Vagina (tissue), 2 donors: ENCODE measurements around the gene PEA15. TPM values are rescaled to one million over a fixed set of nuclear protein-coding genes. Genes with fewer than 3 reads are reported as not detected.

Source experiments
- DNase-seq, 2 donors: peaks; one replicate each; pipeline ENCODE4 v3.0.0-alpha.2; 2017; ENCODE audit errors: extremely low spot score in 2 of 2
- H3K27ac ChIP-seq: fragments of 200-600 bp; sonication (generic); one replicate; pipeline ENCODE4 v1.5.1; 2019
- H3K27me3 ChIP-seq: fragments of 200-600 bp; sonication (generic); one replicate; pipeline ENCODE4 v1.5.1; 2019
- H3K36me3 ChIP-seq, 2 donors: fragments of 200-600 bp; sonication (generic); one replicate each; pipeline ENCODE4 v1.5.1; 2017 to 2019
- H3K4me1 ChIP-seq: fragments of 200-600 bp; sonication (generic); one replicate; pipeline ENCODE4 v1.5.1; 2019
- H3K4me3 ChIP-seq, 2 donors: fragments of 200-600 bp; sonication (generic); 1 replicate in 1 of 2; 2 replicates in 1 of 2; pipeline ENCODE4 v1.5.1; 2016 to 2019
- H3K9me3 ChIP-seq: fragments of 200-600 bp; sonication (generic); one replicate; pipeline ENCODE4 v1.5.1; 2019
- CTCF ChIP-seq, 3 experiments: fragments of 450-650 bp in 2 of 3; fragments of 200-600 bp in 1 of 3; sonication (generic) in 1 of 3; IDR thresholded peaks; one replicate each; pipeline ENCODE4 v1.5.1; 2017 to 2019; ENCODE audit warnings: antibody characterized with exemption in 3 of 3, mild to moderate bottlenecking in 2 of 3, moderate library complexity in 2 of 3
- POLR2A ChIP-seq, 2 donors: fragments of 450-650 bp; IDR thresholded peaks; one replicate each; pipeline ENCODE4 v1.6.1; 2017; ENCODE audit warnings: antibody characterized with exemption in 2 of 2, mild to moderate bottlenecking in 2 of 2, moderate library complexity in 2 of 2
- POLR2AphosphoS5 ChIP-seq, 2 donors: sonication (generic); formaldehyde crosslinking; IDR thresholded peaks; one replicate each; pipeline ENCODE4 v1.9.0; 2017; ENCODE audit warnings: antibody characterized with exemption in 2 of 2, mild to moderate bottlenecking in 2 of 2, low read depth in 1 of 2; ENCODE audit not compliant: insufficient read depth in 1 of 2
- intact Hi-C: fragments of 100-400 bp; cut with DNase I; formaldehyde crosslinking; loops from one replicate; pipeline ENCODE4 v1.15.1; 2023
- total RNA-seq: library from RNA; depleted of rRNA; stranded (reverse); fragments of >200 nt; gene quantifications from one replicate; pipeline ENCODE4 v1.2.3, GENCODE V29; 2016

PEA15 gene
- total RNA-seq, 1 donor from 2014 or later: 89.1 TPM

GRCh38 chr1:160164121-160164520 lies 41.1 kb upstream of the PEA15 start:
- no peaks in the 10 kb centered on the region for H3K27me3 ChIP-seq
- no peak overlapping the region for H3K4me3 ChIP-seq
- no peaks in the 10 kb centered on the region for H3K4me1 ChIP-seq
- no peaks in the 10 kb centered on the region for H3K36me3 ChIP-seq
- H3K27ac ChIP-seq: no peak overlapping the region
- DNase-seq: no peak
- no peaks in the 10 kb centered on the region for H3K9me3 ChIP-seq
- no peak for TF ChIP-seq POLR2AphosphoS5 (IDR thresholded peaks at IDR 0.05; ENCODE audit: insufficient read depth in 1 of 2, low read depth in 1 of 2)
- TF ChIP-seq CTCF (IDR thresholded peaks at IDR 0.05): no peak
- no peak for TF ChIP-seq POLR2A (IDR thresholded peaks at IDR 0.05)
- intact Hi-C loops: no loop called here

- Histone ChIP-seq H3K4me3 (no peak overlapping the region), H3K9me3 (no peaks in the 10 kb centered on the region), H3K4me1 (no peaks in the 10 kb centered on the region), H3K27me3 (no peaks in the 10 kb centered on the region), H3K36me3 (no peaks in the 10 kb centered on the region), H3K27ac (no peak overlapping the region)
- no peak for DNase-seq
- no peak for TF ChIP-seq CTCF (IDR thresholded peaks at IDR 0.05)
- no peak for TF ChIP-seq POLR2A (IDR thresholded peaks at IDR 0.05)
- TF ChIP-seq POLR2AphosphoS5 (IDR thresholded peaks at IDR 0.05; ENCODE audit: insufficient read depth in 1 of 2, low read depth in 1 of 2): no peak
- intact Hi-C loops: no loop called here
These were observed 38.9 kb upstream of the PEA15 start for GRCh38 chr1:160166166-160166868.

DNA sequence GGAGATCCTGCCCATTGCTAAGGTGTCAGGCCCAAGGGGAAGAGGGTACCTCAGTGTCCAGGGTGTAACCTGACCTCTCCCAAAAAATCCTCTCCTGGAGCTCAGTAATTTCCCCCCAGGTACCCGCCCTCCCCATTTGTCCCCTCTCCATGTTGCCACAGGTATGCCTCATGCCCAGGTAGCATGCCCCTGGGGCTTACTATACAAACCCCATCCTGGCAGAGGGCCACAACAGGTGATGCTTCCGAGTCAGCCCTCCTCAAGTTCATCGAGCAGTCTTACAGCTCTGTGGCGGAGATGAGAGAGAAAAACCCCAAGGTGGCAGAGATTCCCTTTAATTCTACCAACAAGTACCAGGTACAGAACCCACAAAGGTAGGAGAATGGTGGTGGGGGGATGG lies 38.1 kb upstream of the PEA15 start:
- intact Hi-C loops: no loop called here
- TF ChIP-seq POLR2A (IDR thresholded peaks at IDR 0.05) (no peak), POLR2AphosphoS5 (IDR thresholded peaks at IDR 0.05; ENCODE audit: insufficient read depth in 1 of 2, low read depth in 1 of 2) (no peak), CTCF (IDR thresholded peaks at IDR 0.05) (no peak)
- no peaks in the 10 kb centered on the region for H3K4me1 ChIP-seq
- no peak overlapping the region for H3K4me3 ChIP-seq
- H3K27me3 ChIP-seq: no peaks in the 10 kb centered on the region
- no peaks in the 10 kb centered on the region for H3K9me3 ChIP-seq
- no peak for DNase-seq
- H3K27ac ChIP-seq: no peak overlapping the region
- H3K36me3 ChIP-seq: no peaks in the 10 kb centered on the region

DNA sequence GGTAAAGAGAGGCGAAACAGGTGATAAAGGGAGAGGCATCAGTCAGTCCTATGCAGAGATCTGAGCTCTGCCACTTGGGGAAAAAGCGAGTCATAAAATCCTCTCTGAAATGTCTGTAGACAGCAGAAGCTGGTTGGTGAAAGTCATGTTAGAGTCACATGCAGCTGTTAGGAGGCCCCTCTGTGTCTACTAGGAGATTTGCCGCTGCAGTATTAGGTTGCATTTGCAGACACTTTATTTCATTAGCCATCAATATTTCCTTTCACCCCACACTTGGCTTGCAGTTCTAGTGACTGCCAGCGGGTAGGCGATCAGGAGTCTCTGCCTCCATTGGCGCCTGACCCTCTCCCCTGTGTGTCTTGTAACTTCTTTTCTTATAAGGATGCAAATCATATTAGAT lies 37.6 kb upstream of the PEA15 start:
- no peak overlapping the region for H3K4me3 ChIP-seq
- no peaks in the 10 kb centered on the region for H3K9me3 ChIP-seq
- intact Hi-C loops: no loop called here
- no peaks in the 10 kb centered on the region for H3K4me1 ChIP-seq
- H3K27me3 ChIP-seq: no peaks in the 10 kb centered on the region
- H3K36me3 ChIP-seq: no peaks in the 10 kb centered on the region
- TF ChIP-seq POLR2A (IDR thresholded peaks at IDR 0.05) (no peak), POLR2AphosphoS5 (IDR thresholded peaks at IDR 0.05; ENCODE audit: insufficient read depth in 1 of 2, low read depth in 1 of 2) (no peak), CTCF (IDR thresholded peaks at IDR 0.05) (no peak)
- H3K27ac ChIP-seq: no peak overlapping the region
- no peak for DNase-seq

GRCh38 chr1:160168016-160168415 lies 37.2 kb upstream of the PEA15 start:
- Histone ChIP-seq H3K4me3 (no peak overlapping the region), H3K9me3 (no peaks in the 10 kb centered on the region), H3K36me3 (no peaks in the 10 kb centered on the region), H3K4me1 (no peaks in the 10 kb centered on the region), H3K27ac (no peak overlapping the region), H3K27me3 (no peaks in the 10 kb centered on the region)
- TF ChIP-seq POLR2AphosphoS5 (IDR thresholded peaks at IDR 0.05; ENCODE audit: insufficient read depth in 1 of 2, low read depth in 1 of 2): no peak
- no peak for TF ChIP-seq CTCF (IDR thresholded peaks at IDR 0.05)
- no peak for TF ChIP-seq POLR2A (IDR thresholded peaks at IDR 0.05)
- intact Hi-C loops: no loop called here
- no peak for DNase-seq
